HG02884 (cell line): ENCODE data around the gene CT45A5.
"Not testable (repeated sequence)": the region's sequence is repeated elsewhere in the genome, so short reads cannot be mapped to it uniquely, and the experiment has no call there.

ENCODE experiments used
- ATAC-seq: cut with Tn5 transposase; IDR thresholded peaks from one replicate; pipeline ENCODE4 v1.9.1; 2021; ENCODE audit warnings: mild to moderate bottlenecking, moderate library complexity; ENCODE audit not compliant: unreplicated experiment

The CT45A5 gene

DNA sequence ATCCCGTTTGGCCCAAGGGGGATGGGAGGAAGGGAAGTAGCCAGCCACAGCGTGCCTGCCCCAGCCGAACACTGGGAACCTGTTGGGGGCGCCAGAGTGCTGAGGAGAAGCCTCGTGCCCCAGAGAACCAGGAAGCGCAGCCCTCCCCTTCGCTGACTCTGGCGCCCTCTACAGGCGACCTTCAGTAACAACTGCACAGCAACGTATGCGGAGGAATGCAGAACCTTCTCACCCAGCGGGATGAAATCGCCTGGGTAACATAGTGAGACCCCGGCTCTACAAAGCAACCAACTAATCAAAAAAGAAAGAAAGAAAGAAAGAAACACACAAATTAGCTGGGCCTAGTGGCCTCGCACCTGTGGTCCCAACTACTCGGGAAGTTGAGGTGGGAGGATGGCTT, at the start of gene CT45A5:
Gene CT45A5 (minus strand): TSS at position 101 of the 400 bp plus-strand sequence. CDS start 3,774 bp downstream, outside the sequence.
- ATAC-seq: not testable (repeated sequence)

GRCh38 chrX:135819912-135820311, 34.6 kb upstream of the CT45A5 start, which contains the start of gene CT45A2:
TSS of gene CT45A2 (minus strand) at chrX:135820012. CDS start at chrX:135816265, 3,747 bp downstream.
- not testable (repeated sequence) for ATAC-seq

- ATAC-seq: not testable (repeated sequence)
Measured at GRCh38 chrX:135802687-135803086, 17.4 kb upstream of the CT45A5 start, which contains the start of gene CT45A6. TSS of gene CT45A6 (minus strand) at chrX:135802787. CDS start at chrX:135798993, 3,794 bp downstream.

DNA sequence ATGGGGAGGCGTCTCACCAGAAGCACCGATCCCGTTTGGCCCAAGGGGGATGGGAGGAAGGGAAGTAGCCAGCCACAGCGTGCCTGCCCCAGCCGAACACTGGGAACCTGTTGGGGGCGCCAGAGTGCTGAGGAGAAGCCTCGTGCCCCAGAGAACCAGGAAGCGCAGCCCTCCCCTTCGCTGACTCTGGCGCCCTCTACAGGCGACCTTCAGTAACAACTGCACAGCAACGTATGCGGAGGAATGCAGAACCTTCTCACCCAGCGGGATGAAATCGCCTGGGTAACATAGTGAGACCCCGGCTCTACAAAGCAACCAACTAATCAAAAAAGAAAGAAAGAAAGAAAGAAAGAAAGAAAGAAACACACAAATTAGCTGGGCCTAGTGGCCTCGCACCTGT, 17.2 kb downstream of the CT45A5 start, which contains the start of gene CT45A3:
Gene CT45A3 (minus strand): TSS at position 101 of the 400 bp plus-strand sequence. CDS start 3,747 bp downstream, outside the sequence.
- not testable (repeated sequence) for ATAC-seq

DNA sequence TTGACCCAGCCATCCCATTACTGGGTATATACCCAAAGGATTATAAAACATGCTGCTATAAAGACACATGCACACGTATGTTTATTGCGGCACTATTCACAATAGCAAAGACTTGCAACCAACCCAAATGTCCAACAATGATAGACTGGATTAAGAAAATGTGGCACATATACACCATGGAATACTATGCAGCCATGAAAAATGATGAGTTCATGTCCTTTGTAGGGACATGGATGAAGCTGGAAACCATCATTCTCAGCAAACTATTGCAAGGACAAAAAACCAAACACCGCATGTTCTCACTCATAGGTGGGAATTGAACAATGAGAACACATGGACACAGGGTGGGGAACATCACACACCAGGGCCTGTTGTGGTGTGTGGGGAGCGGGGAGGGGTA, 40.6 kb downstream of the CT45A5 start:
- not testable (repeated sequence) for ATAC-seq

GRCh38 chrX:135741192-135741715, 44.0 kb downstream of the CT45A5 start:
- no peak for ATAC-seq

GRCh38 chrX:135740681-135741149, 44.6 kb downstream of the CT45A5 start:
- ATAC-seq: peak; percentile 69

DNA sequence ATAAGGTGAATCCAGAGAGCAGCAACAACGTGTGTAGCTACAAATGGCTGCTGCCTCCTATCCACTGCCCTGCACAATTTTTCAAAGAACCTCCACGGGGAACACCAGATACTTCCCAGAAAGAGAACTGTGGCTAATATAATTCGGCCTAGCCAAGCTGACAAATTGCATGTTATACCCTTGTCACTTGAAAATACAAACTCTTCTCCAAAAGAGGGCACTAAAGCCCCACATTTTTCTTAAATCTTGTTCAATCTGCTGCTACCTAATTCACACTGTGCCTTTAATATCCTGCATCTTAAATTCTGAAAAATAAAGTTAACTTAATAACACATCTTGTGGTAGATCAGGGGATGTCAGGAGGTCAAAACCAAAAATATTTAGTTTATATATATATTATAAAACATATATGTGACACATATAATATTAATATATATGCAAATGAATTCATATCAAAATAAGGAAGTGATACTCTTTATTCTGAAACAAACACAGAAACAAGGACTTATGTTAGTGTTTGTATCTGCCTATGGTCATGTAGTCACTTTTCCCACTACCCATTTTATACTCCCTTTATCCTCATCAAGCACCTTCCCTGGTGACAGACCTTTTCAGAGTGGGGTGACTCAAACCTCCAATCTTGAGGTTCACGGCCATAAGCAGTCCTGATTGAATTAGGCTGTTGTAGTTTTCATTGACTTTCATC, 47.8 kb downstream of the CT45A5 start:
- no peak for ATAC-seq

DNA sequence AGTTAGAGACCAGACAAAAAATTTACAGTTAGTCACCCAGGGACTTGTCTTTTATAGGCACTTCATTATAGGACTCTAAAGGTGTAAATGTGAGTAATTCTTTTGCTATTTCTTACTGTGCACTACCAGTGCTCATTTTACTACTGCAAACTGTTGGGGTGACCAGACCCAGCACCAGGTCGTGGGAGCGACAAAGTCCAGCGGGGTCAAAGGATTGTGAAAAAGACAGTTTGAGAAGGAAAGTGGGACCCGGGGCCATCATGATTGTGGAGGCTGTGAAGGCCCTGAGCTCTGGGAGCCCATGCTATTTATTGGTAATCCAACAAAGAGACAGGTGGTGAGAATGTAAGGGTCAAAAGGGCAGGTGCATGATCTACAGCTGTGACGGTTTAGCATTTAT, 50.6 kb downstream of the CT45A5 start:
- not testable (repeated sequence) for ATAC-seq
